Neural progenitor cell (in vitro differentiated cells): Measurements from ENCODE around the gene RAD51B. TPM values are rescaled to one million over a fixed set of nuclear protein-coding genes. Genes with fewer than 3 reads are reported as not detected.

Experiments used
- DNase-seq: peaks from one replicate; pipeline ENCODE4 v3.0.0-alpha.2; 2016; ENCODE audit warnings: low spot score
- H2AFZ ChIP-seq: fragments of 200-600 bp; sonication (generic); replicated peaks from 2 replicates; pipeline ENCODE4 v1.6.1; 2016; ENCODE audit warnings: antibody characterized with exemption
- H3F3A ChIP-seq: fragments of 200-600 bp; sonication (generic); 2 replicates; pipeline ENCODE4 v1.6.1; 2016; ENCODE audit warnings: antibody characterized with exemption, low read depth
- H3K27ac ChIP-seq: fragments of 200-600 bp; sonication (generic); 2 replicates; pipeline ENCODE4 v1.5.1; 2016; ENCODE audit warnings: mild to moderate bottlenecking
- H3K27me3 ChIP-seq: fragments of 200-600 bp; sonication (generic); 2 replicates; pipeline ENCODE4 v1.6.1; 2016; ENCODE audit warnings: mild to moderate bottlenecking, moderate library complexity
- H3K36me3 ChIP-seq: fragments of 200-600 bp; sonication (generic); 2 replicates; pipeline ENCODE4 v1.5.1; 2016
- H3K4me1 ChIP-seq: fragments of 200-600 bp; sonication (generic); 2 replicates; pipeline ENCODE4 v1.6.1; 2016; ENCODE audit warnings: mixed run types
- H3K4me2 ChIP-seq: fragments of 200-600 bp; sonication (generic); 2 replicates; pipeline ENCODE4 v1.6.1; 2016
- H3K4me3 ChIP-seq: fragments of 200-600 bp; sonication (generic); 2 replicates; pipeline ENCODE4 v1.5.1; 2016
- H3K79me2 ChIP-seq: fragments of 200-600 bp; sonication (generic); 2 replicates; pipeline ENCODE4 v1.6.1; 2016; ENCODE audit warnings: low read depth
- H3K9ac ChIP-seq: fragments of 200-600 bp; sonication (generic); 2 replicates; pipeline ENCODE4 v1.6.1; 2016
- H3K9me3 ChIP-seq: fragments of 200-600 bp; sonication (generic); 2 replicates; pipeline ENCODE4 v1.5.1; 2016; ENCODE audit warnings: low read depth
- H4K20me1 ChIP-seq: fragments of 200-600 bp; sonication (generic); 2 replicates; pipeline ENCODE4 v1.6.1; 2016; ENCODE audit warnings: low read depth
- H3K27ac Mint-ChIP-seq: 3 replicates; pipeline ENCODE4 v1.8.0; 2021; ENCODE audit warnings: mixed read lengths
- H3K27me3 Mint-ChIP-seq: 2 replicates; pipeline ENCODE4 v1.8.0; 2022; ENCODE audit warnings: low read depth, mild to moderate bottlenecking, inconsistent platforms, moderate library complexity, mixed read lengths; ENCODE audit not compliant: insufficient read depth
- H3K36me3 Mint-ChIP-seq: 3 replicates; pipeline ENCODE4 v1.8.0; 2021; ENCODE audit warnings: mixed read lengths
- H3K4me1 Mint-ChIP-seq: 3 replicates; pipeline ENCODE4 v1.8.0; 2021; ENCODE audit warnings: mixed read lengths
- H3K4me3 Mint-ChIP-seq: 3 replicates; pipeline ENCODE4 v1.8.0; 2021; ENCODE audit warnings: mild to moderate bottlenecking, moderate library complexity, mixed read lengths
- H3K9me3 Mint-ChIP-seq: 3 replicates; pipeline ENCODE4 v1.8.0; 2020; ENCODE audit warnings: mixed read lengths
- EZH2 ChIP-seq: fragments of 200-600 bp; sonication (generic); IDR thresholded peaks from 2 replicates; pipeline ENCODE4 v1.6.1; 2017; ENCODE audit warnings: antibody characterized with exemption, mild to moderate bottlenecking, moderate library complexity
- EZH2phosphoT487 ChIP-seq: fragments of 200-600 bp; sonication (generic); IDR thresholded peaks from 2 replicates; pipeline ENCODE4 v1.6.1; 2017; ENCODE audit warnings: antibody characterized with exemption
- total RNA-seq: library from RNA; depleted of rRNA; stranded (reverse); fragments of >200 nt; gene quantifications from 2 replicates; pipeline ENCODE4 v1.2.3, GENCODE V29; 2015; ENCODE audit warnings: low replicate concordance
- TF ChIP-seq, protein P1 (sequence below): fragments of 200-600 bp; sonication (generic); IDR thresholded peaks from 2 replicates; pipeline ENCODE4 v1.5.1; 2017; ENCODE audit warnings: antibody characterized with exemption, mild to moderate bottlenecking

The RAD51B gene
- total RNA-seq, 1 donor from 2014 or later: 50.5 TPM

DNA sequence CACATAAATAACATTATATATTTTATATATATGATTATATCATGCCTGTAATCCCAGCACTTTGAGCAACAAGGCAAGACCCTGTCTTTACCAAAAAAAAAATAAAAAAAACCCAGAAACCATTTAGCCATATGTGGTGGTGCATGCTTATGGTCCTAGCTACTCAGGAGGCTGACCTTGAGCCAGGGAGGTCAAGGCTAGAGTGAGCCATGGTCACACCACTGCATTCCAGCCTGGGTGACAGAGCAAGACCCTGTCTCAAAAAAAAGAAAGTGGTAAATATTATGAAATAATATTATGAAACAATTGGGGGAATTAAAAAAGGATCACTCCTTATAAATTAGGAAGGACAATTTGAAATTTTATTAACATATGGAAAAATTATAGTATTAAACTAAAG, 16.0 kb downstream of the RAD51B start:
- Histone ChIP-seq H4K20me1 (no peaks in the 10 kb centered on the region), H3K79me2 (no peaks in the 10 kb centered on the region), H3K4me3 (no peak overlapping the region), H3K9me3 (no peaks in the 10 kb centered on the region), H3K27me3 (no peaks in the 10 kb centered on the region), H3K27ac (no peak overlapping the region), H2AFZ (no peak overlapping the region), H3K4me1 (no peaks in the 10 kb centered on the region), H3K36me3 (peaks cover 2% of the 10 kb centered on the region), H3F3A (peaks cover 12% of the 10 kb centered on the region), H3K4me2 (no peak overlapping the region), H3K9ac (no peak overlapping the region)
- DNase-seq: no peak
- Mint-ChIP-seq H3K36me3 (peaks cover 5% of the 10 kb centered on the region), H3K27ac (no peak overlapping the region), H3K4me1 (no peaks in the 10 kb centered on the region), H3K4me3 (no peak overlapping the region), H3K27me3 (no peaks in the 10 kb centered on the region), H3K9me3 (no peaks in the 10 kb centered on the region)
- TF ChIP-seq, protein P1, sequence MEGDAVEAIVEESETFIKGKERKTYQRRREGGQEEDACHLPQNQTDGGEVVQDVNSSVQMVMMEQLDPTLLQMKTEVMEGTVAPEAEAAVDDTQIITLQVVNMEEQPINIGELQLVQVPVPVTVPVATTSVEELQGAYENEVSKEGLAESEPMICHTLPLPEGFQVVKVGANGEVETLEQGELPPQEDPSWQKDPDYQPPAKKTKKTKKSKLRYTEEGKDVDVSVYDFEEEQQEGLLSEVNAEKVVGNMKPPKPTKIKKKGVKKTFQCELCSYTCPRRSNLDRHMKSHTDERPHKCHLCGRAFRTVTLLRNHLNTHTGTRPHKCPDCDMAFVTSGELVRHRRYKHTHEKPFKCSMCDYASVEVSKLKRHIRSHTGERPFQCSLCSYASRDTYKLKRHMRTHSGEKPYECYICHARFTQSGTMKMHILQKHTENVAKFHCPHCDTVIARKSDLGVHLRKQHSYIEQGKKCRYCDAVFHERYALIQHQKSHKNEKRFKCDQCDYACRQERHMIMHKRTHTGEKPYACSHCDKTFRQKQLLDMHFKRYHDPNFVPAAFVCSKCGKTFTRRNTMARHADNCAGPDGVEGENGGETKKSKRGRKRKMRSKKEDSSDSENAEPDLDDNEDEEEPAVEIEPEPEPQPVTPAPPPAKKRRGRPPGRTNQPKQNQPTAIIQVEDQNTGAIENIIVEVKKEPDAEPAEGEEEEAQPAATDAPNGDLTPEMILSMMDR: no peak
- TF ChIP-seq EZH2phosphoT487 (no peak), EZH2 (no peak)

DNA sequence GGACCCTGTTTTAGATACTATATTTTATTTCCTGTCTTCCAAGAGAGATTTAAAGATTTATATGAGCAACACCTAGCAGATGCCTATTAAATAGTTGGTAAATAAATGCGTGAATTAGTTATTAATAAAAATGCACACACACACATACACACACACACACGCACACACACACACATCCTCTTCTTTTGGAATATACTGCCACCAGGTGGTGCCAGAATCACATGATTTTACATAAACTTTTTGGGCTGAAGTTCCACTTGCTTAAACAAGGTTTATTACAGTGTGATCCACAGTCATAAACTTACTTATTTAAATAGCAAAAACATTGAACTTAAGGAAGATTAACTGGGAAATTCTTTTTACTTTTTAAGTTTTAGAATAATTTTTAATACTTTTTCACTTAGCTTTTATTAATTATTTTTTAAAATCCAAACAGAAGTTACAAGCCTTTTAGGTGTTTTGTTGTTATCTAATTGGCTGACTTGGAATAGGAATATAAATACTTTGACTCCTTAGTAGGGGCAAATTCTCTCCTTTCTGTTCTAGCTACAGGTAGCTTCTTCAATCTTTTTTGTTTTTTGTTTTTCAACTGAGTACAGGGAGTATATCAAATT, 17.5 kb downstream of the RAD51B start:
- Mint-ChIP-seq H3K27me3 (no peaks in the 10 kb centered on the region), H3K4me1 (no peaks in the 10 kb centered on the region), H3K4me3 (no peak overlapping the region), H3K36me3 (peaks cover 4% of the 10 kb centered on the region), H3K27ac (no peak overlapping the region), H3K9me3 (no peaks in the 10 kb centered on the region)
- Histone ChIP-seq H2AFZ (no peak overlapping the region), H3K4me3 (no peak overlapping the region), H3K36me3 (peaks cover 2% of the 10 kb centered on the region), H3K9me3 (no peaks in the 10 kb centered on the region), H3K27me3 (no peaks in the 10 kb centered on the region), H3K79me2 (no peaks in the 10 kb centered on the region), H3K9ac (no peak overlapping the region), H3K4me1 (no peaks in the 10 kb centered on the region), H4K20me1 (no peaks in the 10 kb centered on the region), H3K4me2 (no peak overlapping the region), H3F3A (peaks cover 12% of the 10 kb centered on the region), H3K27ac (no peak overlapping the region)
- no peak for TF ChIP-seq EZH2
- TF ChIP-seq, protein P1: peak; percentile 71
- no peak for TF ChIP-seq EZH2phosphoT487
- peak; percentile 74 for DNase-seq

DNA sequence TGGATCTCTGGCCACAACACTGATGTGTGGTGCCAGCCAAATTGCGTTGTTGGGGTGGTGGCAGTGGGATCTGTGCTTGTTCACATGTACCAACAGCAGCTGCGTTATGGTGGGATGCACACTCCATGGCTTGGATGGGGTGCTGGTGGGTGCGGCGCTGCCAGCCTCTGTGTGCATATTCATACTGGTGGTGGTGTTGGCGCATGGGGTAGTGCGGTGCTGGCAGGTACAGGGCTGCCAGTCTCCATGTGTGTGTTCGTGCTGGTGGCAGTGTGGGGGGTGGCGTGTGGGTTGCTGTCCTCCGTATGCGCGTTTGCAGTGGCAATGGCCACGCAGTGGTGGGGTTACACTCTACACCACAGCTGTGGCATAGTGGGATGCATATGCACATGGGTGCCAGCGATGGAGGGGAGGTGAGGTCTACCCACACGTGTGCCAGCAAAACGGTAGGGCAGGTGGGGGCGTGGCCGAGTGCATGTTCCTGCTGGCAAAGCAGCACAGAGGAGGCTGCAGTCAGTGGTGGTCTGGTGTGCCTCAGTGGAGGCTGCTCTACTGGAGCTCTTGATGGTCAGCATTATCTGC, 26.5 kb downstream of the RAD51B start:
- H3K36me3 ChIP-seq: no peaks in the 10 kb centered on the region
- no peak overlapping the region for H3K4me3 ChIP-seq
- no peak overlapping the region for H3K4me2 ChIP-seq
- no peaks in the 10 kb centered on the region for H3F3A ChIP-seq
- Mint-ChIP-seq H3K9me3 (peaks cover 39% of the 10 kb centered on the region), H3K4me3 (no peak overlapping the region), H3K4me1 (no peaks in the 10 kb centered on the region), H3K27ac (no peak overlapping the region), H3K27me3 (no peaks in the 10 kb centered on the region), H3K36me3 (peaks cover 25% of the 10 kb centered on the region)
- no peaks in the 10 kb centered on the region for H3K9me3 ChIP-seq
- H3K4me1 ChIP-seq: no peaks in the 10 kb centered on the region
- H4K20me1 ChIP-seq: no peaks in the 10 kb centered on the region
- H3K27me3 ChIP-seq: no peaks in the 10 kb centered on the region
- TF ChIP-seq, protein P1: no peak
- no peak for TF ChIP-seq EZH2phosphoT487
- TF ChIP-seq EZH2: no peak
- H3K27ac ChIP-seq: no peak overlapping the region
- no peaks in the 10 kb centered on the region for H3K79me2 ChIP-seq
- no peak overlapping the region for H3K9ac ChIP-seq
- no peak for DNase-seq
- no peak overlapping the region for H2AFZ ChIP-seq
